HG02610 (cell line): ENCODE results near the gene TMEM60.

ENCODE experiments used
- ATAC-seq: cut with Tn5 transposase; IDR thresholded peaks from one replicate; pipeline ENCODE4 v1.9.1; 2021; ENCODE audit warnings: mild to moderate bottlenecking, moderate library complexity; ENCODE audit not compliant: unreplicated experiment

Gene TMEM60

GRCh38 chr7:77782383-77782782 lies 15.9 kb downstream of the TMEM60 start:
- ATAC-seq = no peak

- no peak for ATAC-seq
Observed at GRCh38 chr7:77778535-77778934, 19.7 kb downstream of the TMEM60 start.

GRCh38 chr7:77771901-77772300 lies 26.3 kb downstream of the TMEM60 start:
- no peak for ATAC-seq

GRCh38 chr7:77770316-77770715 lies 27.9 kb downstream of the TMEM60 start:
- no peak for ATAC-seq

GRCh38 chr7:77766801-77767605 lies 31.2 kb downstream of the TMEM60 start:
- no peak for ATAC-seq

GRCh38 chr7:77765906-77766800 lies 32.1 kb downstream of the TMEM60 start:
- no peak for ATAC-seq

GRCh38 chr7:77765481-77765880 lies 32.8 kb downstream of the TMEM60 start:
- no peak for ATAC-seq

- no peak for ATAC-seq
Observed at GRCh38 chr7:77760809-77761453, 37.3 kb downstream of the TMEM60 start.

- no peak for ATAC-seq
Observed at GRCh38 chr7:77759294-77759889, 38.8 kb downstream of the TMEM60 start.

GRCh38 chr7:77757589-77757988 lies 40.6 kb downstream of the TMEM60 start:
- peak; percentile 94 for ATAC-seq

GRCh38 chr7:77753173-77753572 lies 45.1 kb downstream of the TMEM60 start:
- ATAC-seq = no peak

GRCh38 chr7:77752016-77752415 lies 46.2 kb downstream of the TMEM60 start:
- ATAC-seq = no peak

GRCh38 chr7:77747718-77748117 lies 50.5 kb downstream of the TMEM60 start:
- no peak for ATAC-seq

- ATAC-seq = no peak
Observed at GRCh38 chr7:77747178-77747577, 51.1 kb downstream of the TMEM60 start.

GRCh38 chr7:77746824-77747165 lies 51.4 kb downstream of the TMEM60 start:
- no peak for ATAC-seq

- no peak for ATAC-seq
Observed at GRCh38 chr7:77746164-77746823, 51.9 kb downstream of the TMEM60 start.

- no peak for ATAC-seq
Observed at GRCh38 chr7:77745746-77746145, 52.5 kb downstream of the TMEM60 start.
